ENCODE data around the gene FIBCD1. TPM values are rescaled to one million over a fixed set of nuclear protein-coding genes. Genes with fewer than 3 reads are reported as not detected.

FIBCD1 gene
- total and polyA plus RNA-seq, 9 of the 15 experiments (the other 6 are each of a cell fraction or from before 2014, with no cell fraction given), result 0.53 to 1.2 (median 0.95) TPM; not detected in 4

GRCh38 chr9:130940027-130940549 is 1.0 kb upstream of the FIBCD1 start:
- CTCF ChIA-PET (ENCODE audit: low intra/inter-chr PET ratio), result interaction anchor here (2.5 to 6.7 kb wide), 4 partner anchors 73 to 239 kb away, joined by 10 to 135 read pairs (median 16); no protein-coding TSS in a partner anchor
- BruUV-seq (replicated peaks), result no TSS peak

More at GRCh38 chr9:130940027-130940549, 1.0 kb upstream of the FIBCD1 start:
- TF ChIP-seq NR4A1 (CRISPR knock-in tag; IDR thresholded peaks at IDR 0.05), result no peak
- no peak for TF ChIP-seq NR4A1 (tag; IDR thresholded peaks at IDR 0.05)
- peak; percentile 49; the same call in 1 of the 2 replicates for TF ChIP-seq E2F1 (CRISPR knock-in tag; IDR thresholded peaks at IDR 0.05)
- Histone ChIP-seq H3K4me1 (replicated peaks in 1 of 2; ENCODE audit: control insufficient read depth in 2 of 2, insufficient read depth in 2 of 2, low read length in 2 of 2) (peaks cover 0 to 42% of the 10 kb centered on the region in 2 experiments; a peak in 3 of 5 replicates), H3K9ac (ENCODE audit: insufficient read depth in 1 of 2, low read depth in 2 of 2, low read length in 2 of 2) (no peak overlapping the region), H2AFZ (ENCODE audit: low read depth, low read length) (no peak overlapping the region), H3K36me3 (ENCODE audit: control insufficient read depth, insufficient read depth, low read length) (no peaks in the 10 kb centered on the region), H3K27ac (ENCODE audit: extremely low read depth, low read depth, low read length) (no peak overlapping the region), H3K9me1 (ENCODE audit: control insufficient read depth, insufficient read depth, low read length) (peaks cover 6% of the 10 kb centered on the region), H3K4me2 (ENCODE audit: insufficient read depth, low read length) (no peak overlapping the region), H3K4me3 (no peak overlapping the region), H3K79me2 (ENCODE audit: control insufficient read depth, insufficient read depth, low read length) (no peaks in the 10 kb centered on the region), H4K20me1 (replicated peaks; ENCODE audit: control insufficient read depth, insufficient read depth, low read length) (peaks cover 71% of the 10 kb centered on the region), H3K9me3 (replicated peaks; ENCODE audit: control insufficient read depth, insufficient read depth, low read depth, low read length) (no peaks in the 10 kb centered on the region), H3K27me3 (ENCODE audit: control insufficient read depth in 2 of 2, insufficient read depth in 2 of 2, low read length in 2 of 2) (peaks cover 63 to 84% of the 10 kb centered on the region in 2 experiments)
- intact Hi-C loops (cut with micrococcal nuclease), result loop anchor here (2.0 kb wide), 1 partner anchor 59 kb away; no protein-coding TSS in a partner anchor
- POLR2A ChIA-PET, result interaction anchor here (0.6 to 1.0 kb wide), 7 partner anchors 13 to 104 kb away, joined by 3 to 5 read pairs (median 3); no protein-coding TSS in a partner anchor
- 27% methylated on average over 32 of the region's 32 CpGs for WGBS (ENCODE audit: insufficient coverage, low coverage, missing lambda C conversion rate)
- DNase-seq (ENCODE audit: extremely low read depth in 1 of 4, low spot score in 3 of 4) (peak in 2 of 4 experiments; percentile 44 to 62), ATAC-seq (no peak), FAIRE-seq (no peak)
- in situ Hi-C loops (cut with MboI), result no loop called here

All from K562 (cell line).